Measurements from ENCODE around the gene WWOX.

WWOX gene

DNA sequence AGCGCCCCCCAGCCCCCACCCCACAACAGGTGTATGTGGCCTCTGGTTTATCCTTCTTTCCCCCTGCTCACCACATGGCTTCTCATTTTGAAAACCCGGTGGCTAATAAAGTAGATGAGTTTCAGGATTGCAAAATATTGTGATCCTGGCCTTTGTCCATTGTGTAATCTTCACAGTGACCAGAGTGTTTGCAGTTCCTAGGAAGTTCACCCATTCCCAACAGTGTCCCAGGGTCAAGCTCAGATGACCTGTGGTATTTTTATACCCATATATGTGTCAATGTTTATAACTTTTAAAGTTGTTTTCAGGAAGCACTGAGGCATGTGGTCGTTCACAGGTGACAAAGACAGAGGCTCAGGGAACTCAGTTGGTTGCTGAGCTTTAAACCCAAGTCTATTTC, 721.9 kb downstream of the WWOX start:
- TF ChIP-seq, protein P1, sequence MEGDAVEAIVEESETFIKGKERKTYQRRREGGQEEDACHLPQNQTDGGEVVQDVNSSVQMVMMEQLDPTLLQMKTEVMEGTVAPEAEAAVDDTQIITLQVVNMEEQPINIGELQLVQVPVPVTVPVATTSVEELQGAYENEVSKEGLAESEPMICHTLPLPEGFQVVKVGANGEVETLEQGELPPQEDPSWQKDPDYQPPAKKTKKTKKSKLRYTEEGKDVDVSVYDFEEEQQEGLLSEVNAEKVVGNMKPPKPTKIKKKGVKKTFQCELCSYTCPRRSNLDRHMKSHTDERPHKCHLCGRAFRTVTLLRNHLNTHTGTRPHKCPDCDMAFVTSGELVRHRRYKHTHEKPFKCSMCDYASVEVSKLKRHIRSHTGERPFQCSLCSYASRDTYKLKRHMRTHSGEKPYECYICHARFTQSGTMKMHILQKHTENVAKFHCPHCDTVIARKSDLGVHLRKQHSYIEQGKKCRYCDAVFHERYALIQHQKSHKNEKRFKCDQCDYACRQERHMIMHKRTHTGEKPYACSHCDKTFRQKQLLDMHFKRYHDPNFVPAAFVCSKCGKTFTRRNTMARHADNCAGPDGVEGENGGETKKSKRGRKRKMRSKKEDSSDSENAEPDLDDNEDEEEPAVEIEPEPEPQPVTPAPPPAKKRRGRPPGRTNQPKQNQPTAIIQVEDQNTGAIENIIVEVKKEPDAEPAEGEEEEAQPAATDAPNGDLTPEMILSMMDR (IDR thresholded peaks at IDR 0.05), result no peak
- Histone ChIP-seq H3K27ac (no peak overlapping the region), H3K4me3 (no peak overlapping the region)
- DNase-seq (ENCODE audit: low spot score), result no peak

- TF ChIP-seq, protein P1 (IDR thresholded peaks at IDR 0.05), result no peak
- no peak for DNase-seq (ENCODE audit: low spot score)
- Histone ChIP-seq H3K4me3 (no peak overlapping the region), H3K27ac (no peak overlapping the region)
Observed at GRCh38 chr16:78822509-78822908, 723.1 kb downstream of the WWOX start.

GRCh38 chr16:78823027-78823426, 723.6 kb downstream of the WWOX start:
- TF ChIP-seq, protein P1 (IDR thresholded peaks at IDR 0.05), result no peak
- Histone ChIP-seq H3K4me3 (no peak overlapping the region), H3K27ac (no peak overlapping the region)
- DNase-seq (ENCODE audit: low spot score), result no peak

- no peak overlapping the region for H3K27ac ChIP-seq
- no peak overlapping the region for H3K4me3 ChIP-seq
- TF ChIP-seq, protein P1 (IDR thresholded peaks at IDR 0.05), result no peak
- no peak for DNase-seq (ENCODE audit: low spot score)
Observed at GRCh38 chr16:78829280-78829679, 729.8 kb downstream of the WWOX start.

DNA sequence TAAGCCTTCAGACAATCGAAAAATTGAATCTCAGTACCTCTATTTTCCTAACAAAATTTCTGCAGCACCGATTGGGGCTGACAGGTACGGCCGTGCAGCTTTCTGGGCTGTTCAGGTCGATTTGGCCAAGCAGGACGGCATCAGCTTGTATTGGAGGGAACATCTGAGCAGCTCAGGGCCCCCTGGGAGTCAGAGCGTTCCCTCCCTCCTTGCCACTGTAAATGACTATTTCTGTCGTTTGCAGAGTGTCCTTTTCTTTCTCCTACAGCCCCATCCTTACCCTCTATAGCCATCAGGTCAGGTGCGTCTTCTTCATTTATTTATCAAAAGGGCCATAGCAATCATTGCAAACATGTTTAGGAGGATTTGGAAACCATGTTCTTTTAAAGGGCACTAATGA, 731.1 kb downstream of the WWOX start:
- Histone ChIP-seq H3K4me3 (no peak overlapping the region), H3K27ac (no peak overlapping the region)
- TF ChIP-seq, protein P1 (IDR thresholded peaks at IDR 0.05), result no peak
- DNase-seq (ENCODE audit: low spot score), result no peak

GRCh38 chr16:78832100-78832499, 732.6 kb downstream of the WWOX start:
- Histone ChIP-seq H3K27ac (no peak overlapping the region), H3K4me3 (no peak overlapping the region)
- TF ChIP-seq, protein P1 (IDR thresholded peaks at IDR 0.05), result no peak
- no peak for DNase-seq (ENCODE audit: low spot score)

- Histone ChIP-seq H3K4me3 (no peak overlapping the region), H3K27ac (no peak overlapping the region)
- DNase-seq (ENCODE audit: low spot score), result no peak
- TF ChIP-seq, protein P1 (IDR thresholded peaks at IDR 0.05), result no peak
Observed at GRCh38 chr16:78836802-78837491, 737.5 kb downstream of the WWOX start.

Data from coronary artery (tissue), 2 donors.